ENCODE measurements around the gene KRT14.
"Not testable (repeated sequence)": the region's sequence is repeated elsewhere in the genome, so short reads cannot be mapped to it uniquely, and the experiment has no call there.

Gene KRT14

GRCh38 chr17:41586863-41587495 is at the start of gene KRT14:
TSS of gene KRT14 (minus strand) at chr17:41586895. CDS start at chr17:41586834, 61 bp downstream.
- no peak for DNase-seq

GRCh38 chr17:41635121-41636097 is 48.7 kb upstream of the KRT14 start:
- no peak for DNase-seq

- DNase-seq = no peak
These were observed 47.9 kb upstream of the KRT14 start for GRCh38 chr17:41634639-41635038.

GRCh38 chr17:41633556-41634199 is 47.0 kb upstream of the KRT14 start:
- DNase-seq = no peak

GRCh38 chr17:41632482-41633105 is 45.9 kb upstream of the KRT14 start:
- DNase-seq = no peak

- DNase-seq = no peak
These were observed 45.2 kb upstream of the KRT14 start for GRCh38 chr17:41631898-41632285.

- DNase-seq = no peak
These were observed 44.6 kb upstream of the KRT14 start for GRCh38 chr17:41631025-41631897.

- no peak for DNase-seq
These were observed 43.4 kb upstream of the KRT14 start for GRCh38 chr17:41629826-41630670.

GRCh38 chr17:41629316-41629715 is 42.6 kb upstream of the KRT14 start:
- DNase-seq = no peak

GRCh38 chr17:41628621-41629255 is 42.0 kb upstream of the KRT14 start:
- DNase-seq = not testable (repeated sequence)

GRCh38 chr17:41628073-41628370 is 41.3 kb upstream of the KRT14 start:
- not testable (repeated sequence) for DNase-seq

GRCh38 chr17:41627316-41628072 is 40.8 kb upstream of the KRT14 start:
- DNase-seq = no peak

GRCh38 chr17:41626914-41627295 is 40.2 kb upstream of the KRT14 start:
- DNase-seq = not testable (repeated sequence)

- DNase-seq = not testable (repeated sequence)
These were observed 39.6 kb upstream of the KRT14 start for GRCh38 chr17:41626028-41626913.

- DNase-seq = no peak
These were observed 38.9 kb upstream of the KRT14 start for GRCh38 chr17:41625602-41626001.

- DNase-seq = no peak
These were observed 37.8 kb upstream of the KRT14 start, which contains the start of gene KRT17 for GRCh38 chr17:41624208-41625101. TSS of gene KRT17 (minus strand) at chr17:41624575. CDS start at chr17:41624509, 66 bp downstream.

GRCh38 chr17:41623184-41623861 is 36.6 kb upstream of the KRT14 start:
- DNase-seq = not testable (repeated sequence)
